H1 (cell line): Measurements from ENCODE around the gene MDFIC2. TPM values are rescaled to one million over a fixed set of nuclear protein-coding genes. Genes with fewer than 3 reads are reported as not detected.

ENCODE experiments used
- CTBP2 ChIP-seq: IDR thresholded peaks from 2 replicates; pipeline ENCODE4 v1.7.0; 2011; ENCODE audit warnings: borderline replicate concordance, mild to moderate bottlenecking, moderate library complexity, mixed read lengths, low read length; ENCODE audit not compliant: insufficient read depth, insufficient read length
- PHF8 ChIP-seq: fragments of 200-600 bp; sonication (generic); conservative IDR thresholded peaks from 2 replicates; pipeline ENCODE4 v1.7.1; 2012; ENCODE audit warnings: low read depth, mild to moderate bottlenecking, inconsistent platforms, low read length, moderate library complexity
- POLR2AphosphoS5 ChIP-seq: IDR thresholded peaks from 2 replicates; pipeline ENCODE4 v1.6.1; 2011; ENCODE audit warnings: low read depth, low read length
- SIRT6 ChIP-seq: IDR thresholded peaks from one replicate; pipeline ENCODE4 v1.7.1; 2012; ENCODE audit warnings: low read length, inconsistent platforms
- SP1 ChIP-seq: IDR thresholded peaks from 2 replicates; pipeline ENCODE4 v1.6.1; 2011; ENCODE audit warnings: low read depth, low read length
- SP2 ChIP-seq: IDR thresholded peaks from 2 replicates; pipeline ENCODE4 v1.6.1; 2012; ENCODE audit warnings: mild to moderate bottlenecking, low read length, inconsistent platforms
- polyA plus RNA-seq, 7 experiments: library from polyadenylated mRNA; depleted of rRNA in 3 of 7; stranded (reverse) in 5 of 7; unstranded in 2 of 7; fragments of >200 nt in 5 of 7; fragments of 200-250 nt in 2 of 7; gene quantifications; 1 replicate in 5 of 7; 2 replicates in 1 of 7; 4 replicates in 1 of 7; pipeline versions ENCODE4 v1.2.1 to v1.2.3, GENCODE V29; 2011 to 2013; ENCODE audit warnings: missing spikeins in 2 of 7, mixed read lengths in 2 of 7
- total RNA-seq: library from RNA; stranded (reverse); fragmentation: NEBNext Ultra II Directional; extraction: Animal tissue kit (Norgen Biotek cat#: 25700); gene quantifications from 2 replicates; pipeline ENCODE4 v1.2.1, GENCODE V29; 2021
- TF ChIP-seq, protein P1 (sequence below): fragments of 300-600 bp; sonication (generic); IDR thresholded peaks from 2 replicates; pipeline ENCODE4 v1.7.1; 2012; ENCODE audit warnings: low read length, moderate library complexity, mild to moderate bottlenecking, inconsistent platforms; ENCODE audit not compliant: insufficient replicate concordance

MDFIC2 gene
- total and polyA plus RNA-seq, 2 of the 8 experiments (the other 6 are each of a cell fraction or from before 2014, with no cell fraction given), result not detected

- TF ChIP-seq SP2 (no peak), SIRT6 (no peak), SP1 (no peak), PHF8 (no peak), CTBP2 (no peak), POLR2AphosphoS5 (no peak)
- TF ChIP-seq, protein P1, sequence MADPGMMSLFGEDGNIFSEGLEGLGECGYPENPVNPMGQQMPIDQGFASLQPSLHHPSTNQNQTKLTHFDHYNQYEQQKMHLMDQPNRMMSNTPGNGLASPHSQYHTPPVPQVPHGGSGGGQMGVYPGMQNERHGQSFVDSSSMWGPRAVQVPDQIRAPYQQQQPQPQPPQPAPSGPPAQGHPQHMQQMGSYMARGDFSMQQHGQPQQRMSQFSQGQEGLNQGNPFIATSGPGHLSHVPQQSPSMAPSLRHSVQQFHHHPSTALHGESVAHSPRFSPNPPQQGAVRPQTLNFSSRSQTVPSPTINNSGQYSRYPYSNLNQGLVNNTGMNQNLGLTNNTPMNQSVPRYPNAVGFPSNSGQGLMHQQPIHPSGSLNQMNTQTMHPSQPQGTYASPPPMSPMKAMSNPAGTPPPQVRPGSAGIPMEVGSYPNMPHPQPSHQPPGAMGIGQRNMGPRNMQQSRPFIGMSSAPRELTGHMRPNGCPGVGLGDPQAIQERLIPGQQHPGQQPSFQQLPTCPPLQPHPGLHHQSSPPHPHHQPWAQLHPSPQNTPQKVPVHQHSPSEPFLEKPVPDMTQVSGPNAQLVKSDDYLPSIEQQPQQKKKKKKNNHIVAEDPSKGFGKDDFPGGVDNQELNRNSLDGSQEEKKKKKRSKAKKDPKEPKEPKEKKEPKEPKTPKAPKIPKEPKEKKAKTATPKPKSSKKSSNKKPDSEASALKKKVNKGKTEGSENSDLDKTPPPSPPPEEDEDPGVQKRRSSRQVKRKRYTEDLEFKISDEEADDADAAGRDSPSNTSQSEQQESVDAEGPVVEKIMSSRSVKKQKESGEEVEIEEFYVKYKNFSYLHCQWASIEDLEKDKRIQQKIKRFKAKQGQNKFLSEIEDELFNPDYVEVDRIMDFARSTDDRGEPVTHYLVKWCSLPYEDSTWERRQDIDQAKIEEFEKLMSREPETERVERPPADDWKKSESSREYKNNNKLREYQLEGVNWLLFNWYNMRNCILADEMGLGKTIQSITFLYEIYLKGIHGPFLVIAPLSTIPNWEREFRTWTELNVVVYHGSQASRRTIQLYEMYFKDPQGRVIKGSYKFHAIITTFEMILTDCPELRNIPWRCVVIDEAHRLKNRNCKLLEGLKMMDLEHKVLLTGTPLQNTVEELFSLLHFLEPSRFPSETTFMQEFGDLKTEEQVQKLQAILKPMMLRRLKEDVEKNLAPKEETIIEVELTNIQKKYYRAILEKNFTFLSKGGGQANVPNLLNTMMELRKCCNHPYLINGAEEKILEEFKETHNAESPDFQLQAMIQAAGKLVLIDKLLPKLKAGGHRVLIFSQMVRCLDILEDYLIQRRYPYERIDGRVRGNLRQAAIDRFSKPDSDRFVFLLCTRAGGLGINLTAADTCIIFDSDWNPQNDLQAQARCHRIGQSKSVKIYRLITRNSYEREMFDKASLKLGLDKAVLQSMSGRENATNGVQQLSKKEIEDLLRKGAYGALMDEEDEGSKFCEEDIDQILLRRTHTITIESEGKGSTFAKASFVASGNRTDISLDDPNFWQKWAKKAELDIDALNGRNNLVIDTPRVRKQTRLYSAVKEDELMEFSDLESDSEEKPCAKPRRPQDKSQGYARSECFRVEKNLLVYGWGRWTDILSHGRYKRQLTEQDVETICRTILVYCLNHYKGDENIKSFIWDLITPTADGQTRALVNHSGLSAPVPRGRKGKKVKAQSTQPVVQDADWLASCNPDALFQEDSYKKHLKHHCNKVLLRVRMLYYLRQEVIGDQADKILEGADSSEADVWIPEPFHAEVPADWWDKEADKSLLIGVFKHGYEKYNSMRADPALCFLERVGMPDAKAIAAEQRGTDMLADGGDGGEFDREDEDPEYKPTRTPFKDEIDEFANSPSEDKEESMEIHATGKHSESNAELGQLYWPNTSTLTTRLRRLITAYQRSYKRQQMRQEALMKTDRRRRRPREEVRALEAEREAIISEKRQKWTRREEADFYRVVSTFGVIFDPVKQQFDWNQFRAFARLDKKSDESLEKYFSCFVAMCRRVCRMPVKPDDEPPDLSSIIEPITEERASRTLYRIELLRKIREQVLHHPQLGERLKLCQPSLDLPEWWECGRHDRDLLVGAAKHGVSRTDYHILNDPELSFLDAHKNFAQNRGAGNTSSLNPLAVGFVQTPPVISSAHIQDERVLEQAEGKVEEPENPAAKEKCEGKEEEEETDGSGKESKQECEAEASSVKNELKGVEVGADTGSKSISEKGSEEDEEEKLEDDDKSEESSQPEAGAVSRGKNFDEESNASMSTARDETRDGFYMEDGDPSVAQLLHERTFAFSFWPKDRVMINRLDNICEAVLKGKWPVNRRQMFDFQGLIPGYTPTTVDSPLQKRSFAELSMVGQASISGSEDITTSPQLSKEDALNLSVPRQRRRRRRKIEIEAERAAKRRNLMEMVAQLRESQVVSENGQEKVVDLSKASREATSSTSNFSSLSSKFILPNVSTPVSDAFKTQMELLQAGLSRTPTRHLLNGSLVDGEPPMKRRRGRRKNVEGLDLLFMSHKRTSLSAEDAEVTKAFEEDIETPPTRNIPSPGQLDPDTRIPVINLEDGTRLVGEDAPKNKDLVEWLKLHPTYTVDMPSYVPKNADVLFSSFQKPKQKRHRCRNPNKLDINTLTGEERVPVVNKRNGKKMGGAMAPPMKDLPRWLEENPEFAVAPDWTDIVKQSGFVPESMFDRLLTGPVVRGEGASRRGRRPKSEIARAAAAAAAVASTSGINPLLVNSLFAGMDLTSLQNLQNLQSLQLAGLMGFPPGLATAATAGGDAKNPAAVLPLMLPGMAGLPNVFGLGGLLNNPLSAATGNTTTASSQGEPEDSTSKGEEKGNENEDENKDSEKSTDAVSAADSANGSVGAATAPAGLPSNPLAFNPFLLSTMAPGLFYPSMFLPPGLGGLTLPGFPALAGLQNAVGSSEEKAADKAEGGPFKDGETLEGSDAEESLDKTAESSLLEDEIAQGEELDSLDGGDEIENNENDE, result no peak
These were observed 51.2 kb downstream of the MDFIC2 start (continued) for GRCh38 chr3:70261283-70261682.
